GM19468 (cell line): Measurements from ENCODE around the gene SOCS6.

Experiments
- ATAC-seq: cut with Tn5 transposase; IDR thresholded peaks from one replicate; pipeline ENCODE4 v1.9.1; 2021; ENCODE audit warnings: mild to moderate bottlenecking, moderate library complexity, moderate number of reproducible peaks; ENCODE audit not compliant: unreplicated experiment; ENCODE audit errors: extremely low read depth

Gene SOCS6

GRCh38 chr18:70288171-70288850, 534 bp upstream of the SOCS6 start:
- no peak for ATAC-seq

GRCh38 chr18:70289351-70290312, 787 bp downstream of the SOCS6 start:
- peak; percentile 40 for ATAC-seq

- no peak for ATAC-seq
Measured at GRCh38 chr18:70290482-70291294, 1.8 kb downstream of the SOCS6 start.

GRCh38 chr18:70291295-70291574, 2.4 kb downstream of the SOCS6 start:
- no peak for ATAC-seq

GRCh38 chr18:70292628-70293027, 3.8 kb downstream of the SOCS6 start:
- no peak for ATAC-seq

- ATAC-seq = no peak
Measured at GRCh38 chr18:70293166-70293565, 4.3 kb downstream of the SOCS6 start.

GRCh38 chr18:70294471-70295191, 5.8 kb downstream of the SOCS6 start:
- ATAC-seq = no peak

- ATAC-seq = no peak
Measured at GRCh38 chr18:70295192-70296188, 6.6 kb downstream of the SOCS6 start.

- ATAC-seq = no peak
Measured at GRCh38 chr18:70296289-70296688, 7.4 kb downstream of the SOCS6 start.

- ATAC-seq = no peak
Measured at GRCh38 chr18:70296781-70297180, 7.9 kb downstream of the SOCS6 start.

- no peak for ATAC-seq
Measured at GRCh38 chr18:70299393-70299792, 10.5 kb downstream of the SOCS6 start.

- ATAC-seq = no peak
Measured at GRCh38 chr18:70301667-70302066, 12.8 kb downstream of the SOCS6 start.

- no peak for ATAC-seq
Measured at GRCh38 chr18:70308555-70309294, 19.9 kb downstream of the SOCS6 start.

GRCh38 chr18:70310560-70311320, 21.9 kb downstream of the SOCS6 start:
- ATAC-seq = no peak

- no peak for ATAC-seq
Measured at GRCh38 chr18:70311726-70312125, 22.9 kb downstream of the SOCS6 start.

GRCh38 chr18:70313640-70314039, 24.8 kb downstream of the SOCS6 start:
- ATAC-seq = no peak

GRCh38 chr18:70314151-70314782, 25.4 kb downstream of the SOCS6 start:
- no peak for ATAC-seq
